ENCODE results near the gene SIMC1. TPM values are rescaled to one million over a fixed set of nuclear protein-coding genes. Genes with fewer than 3 reads are reported as not detected.

The SIMC1 gene
- total RNA-seq, 2 experiments from 2014 or later, result 31.6 to 33.2 TPM

- DNase-seq (no peak), ATAC-seq (ENCODE audit: low read depth) (no peak)
- no peaks in the 10 kb centered on the region for H3K27me3 Mint-ChIP-seq
- H3K9me3 Mint-ChIP-seq, result no peaks in the 10 kb centered on the region
- H3K4me1 Mint-ChIP-seq, result peaks cover 14% of the 10 kb centered on the region
- H3K4me3 Mint-ChIP-seq, result no peak overlapping the region
- H3K36me3 Mint-ChIP-seq, result peaks cover 10% of the 10 kb centered on the region
- H3K27ac Mint-ChIP-seq, result no peak overlapping the region
- POLR2A ChIA-PET, result interaction anchor here (0.8 kb wide), 1 partner anchor 9 kb away, joined by 3 read pairs; no protein-coding TSS in a partner anchor
These were observed 130.5 kb downstream of the SIMC1 start for GRCh38 chr5:176368726-176369125.

- Mint-ChIP-seq H3K36me3 (peaks cover 10% of the 10 kb centered on the region), H3K27ac (no peak overlapping the region), H3K4me1 (peaks cover 14% of the 10 kb centered on the region), H3K4me3 (no peak overlapping the region), H3K27me3 (no peaks in the 10 kb centered on the region), H3K9me3 (no peaks in the 10 kb centered on the region)
- ATAC-seq (ENCODE audit: low read depth) (no peak), DNase-seq (no peak)
- POLR2A ChIA-PET, result interaction anchor here (1.3 kb wide), 1 partner anchor 9 kb away, joined by 5 read pairs; no protein-coding TSS in a partner anchor
These were observed 131.9 kb downstream of the SIMC1 start for GRCh38 chr5:176369934-176370711.

- Mint-ChIP-seq H3K27ac (no peak overlapping the region), H3K4me1 (peaks cover 10% of the 10 kb centered on the region), H3K27me3 (no peaks in the 10 kb centered on the region), H3K36me3 (peaks cover 10% of the 10 kb centered on the region), H3K4me3 (no peak overlapping the region), H3K9me3 (no peaks in the 10 kb centered on the region)
- POLR2A ChIA-PET, result interaction anchor here (1.9 kb wide), 1 partner anchor 10 kb away, joined by 6 read pairs; the partner anchor contains the start of gene KIAA1191
- ATAC-seq (ENCODE audit: low read depth) (no peak), DNase-seq (no peak)
These were observed 133.7 kb downstream of the SIMC1 start for GRCh38 chr5:176371621-176372539.

- ATAC-seq (ENCODE audit: low read depth) (no peak), DNase-seq (no peak)
- Mint-ChIP-seq H3K36me3 (peaks cover 4% of the 10 kb centered on the region), H3K4me3 (no peak overlapping the region), H3K27ac (no peak overlapping the region), H3K4me1 (no peaks in the 10 kb centered on the region), H3K27me3 (no peaks in the 10 kb centered on the region), H3K9me3 (no peaks in the 10 kb centered on the region)
- POLR2A ChIA-PET, result interaction anchor here (0.6 to 1.9 kb wide), 2 partner anchors 11 to 23 kb away, joined by 3 to 6 read pairs; partner anchors contain the start of gene KIAA1191
These were observed 135.0 kb downstream of the SIMC1 start for GRCh38 chr5:176373100-176373818.

- DNase-seq (no peak), ATAC-seq (ENCODE audit: low read depth) (no peak)
- H3K4me1 Mint-ChIP-seq, result no peaks in the 10 kb centered on the region
- POLR2A ChIA-PET, result no interaction called here
- peaks cover 17% of the 10 kb centered on the region for H3K36me3 Mint-ChIP-seq
- H3K4me3 Mint-ChIP-seq, result no peak overlapping the region
- H3K27ac Mint-ChIP-seq, result no peak overlapping the region
- H3K27me3 Mint-ChIP-seq, result no peaks in the 10 kb centered on the region
- no peaks in the 10 kb centered on the region for H3K9me3 Mint-ChIP-seq
These were observed 141.7 kb downstream of the SIMC1 start for GRCh38 chr5:176379881-176380280.

- ATAC-seq (ENCODE audit: low read depth), result no peak
- peaks cover 22% of the 10 kb centered on the region for H3K36me3 Mint-ChIP-seq
- no peak for DNase-seq
- H3K27me3 Mint-ChIP-seq, result no peaks in the 10 kb centered on the region
- H3K27ac Mint-ChIP-seq, result no peak overlapping the region
- H3K4me1 Mint-ChIP-seq, result peaks cover 6% of the 10 kb centered on the region
- H3K9me3 Mint-ChIP-seq, result no peaks in the 10 kb centered on the region
- POLR2A ChIA-PET, result interaction anchor here (1.5 kb wide), 1 partner anchor 21 kb away, joined by 6 read pairs; no protein-coding TSS in a partner anchor
- no peak overlapping the region for H3K4me3 Mint-ChIP-seq
These were observed 143.2 kb downstream of the SIMC1 start for GRCh38 chr5:176381423-176381822.

- H3K27ac Mint-ChIP-seq, result no peak overlapping the region
- H3K36me3 Mint-ChIP-seq, result peaks cover 22% of the 10 kb centered on the region
- DNase-seq (no peak), ATAC-seq (ENCODE audit: low read depth) (no peak)
- H3K4me3 Mint-ChIP-seq, result no peak overlapping the region
- POLR2A ChIA-PET, result interaction anchor here (1.5 kb wide), 1 partner anchor 21 kb away, joined by 6 read pairs; no protein-coding TSS in a partner anchor
- H3K27me3 Mint-ChIP-seq, result no peaks in the 10 kb centered on the region
- no peaks in the 10 kb centered on the region for H3K9me3 Mint-ChIP-seq
- peaks cover 12% of the 10 kb centered on the region for H3K4me1 Mint-ChIP-seq
These were observed 143.8 kb downstream of the SIMC1 start for GRCh38 chr5:176381979-176382378.

GRCh38 chr5:176382721-176383120, 144.5 kb downstream of the SIMC1 start:
- H3K4me3 Mint-ChIP-seq, result no peak overlapping the region
- no peaks in the 10 kb centered on the region for H3K27me3 Mint-ChIP-seq
- ATAC-seq (ENCODE audit: low read depth) (no peak), DNase-seq (no peak)
- H3K4me1 Mint-ChIP-seq, result peaks cover 19% of the 10 kb centered on the region
- POLR2A ChIA-PET, result interaction anchor here (1.5 kb wide), 1 partner anchor 22 kb away, joined by 6 read pairs; no protein-coding TSS in a partner anchor
- no peak overlapping the region for H3K27ac Mint-ChIP-seq
- peaks cover 22% of the 10 kb centered on the region for H3K36me3 Mint-ChIP-seq
- no peaks in the 10 kb centered on the region for H3K9me3 Mint-ChIP-seq

- POLR2A ChIA-PET, result no interaction called here
- Mint-ChIP-seq H3K9me3 (no peaks in the 10 kb centered on the region), H3K27ac (no peak overlapping the region), H3K4me3 (no peak overlapping the region), H3K4me1 (peaks cover 22% of the 10 kb centered on the region), H3K36me3 (peaks cover 25% of the 10 kb centered on the region), H3K27me3 (no peaks in the 10 kb centered on the region)
- DNase-seq (no peak), ATAC-seq (ENCODE audit: low read depth) (no peak)
These were observed 145.2 kb downstream of the SIMC1 start for GRCh38 chr5:176383248-176383905.

- H3K4me3 Mint-ChIP-seq, result no peak overlapping the region
- ATAC-seq (ENCODE audit: low read depth), result no peak
- peaks cover 22% of the 10 kb centered on the region for H3K4me1 Mint-ChIP-seq
- H3K27ac Mint-ChIP-seq, result no peak overlapping the region
- no peaks in the 10 kb centered on the region for H3K9me3 Mint-ChIP-seq
- no peaks in the 10 kb centered on the region for H3K27me3 Mint-ChIP-seq
- peaks cover 25% of the 10 kb centered on the region for H3K36me3 Mint-ChIP-seq
- POLR2A ChIA-PET, result no interaction called here
- DNase-seq, result no peak
These were observed 145.7 kb downstream of the SIMC1 start for GRCh38 chr5:176383961-176384360.

- H3K36me3 Mint-ChIP-seq, result peaks cover 25% of the 10 kb centered on the region
- POLR2A ChIA-PET, result no interaction called here
- H3K4me1 Mint-ChIP-seq, result peaks cover 22% of the 10 kb centered on the region
- H3K4me3 Mint-ChIP-seq, result no peak overlapping the region
- DNase-seq (no peak), ATAC-seq (ENCODE audit: low read depth) (no peak)
- H3K27ac Mint-ChIP-seq, result no peak overlapping the region
- H3K27me3 Mint-ChIP-seq, result no peaks in the 10 kb centered on the region
- no peaks in the 10 kb centered on the region for H3K9me3 Mint-ChIP-seq
These were observed 146.2 kb downstream of the SIMC1 start for GRCh38 chr5:176384366-176384930.

GRCh38 chr5:176384991-176385390, 146.8 kb downstream of the SIMC1 start:
- ATAC-seq (ENCODE audit: low read depth), result no peak
- Mint-ChIP-seq H3K9me3 (no peaks in the 10 kb centered on the region), H3K4me1 (peaks cover 24% of the 10 kb centered on the region), H3K4me3 (no peak overlapping the region), H3K27ac (no peak overlapping the region), H3K36me3 (peaks cover 21% of the 10 kb centered on the region), H3K27me3 (no peaks in the 10 kb centered on the region)
- POLR2A ChIA-PET, result no interaction called here
- DNase-seq, result no peak

All from activated naive CD8-positive, alpha-beta T cell treated with anti-CD3 and anti-CD28 coated beads, Interleukin-2, amount 10 ng/mL, durations not matched to agents 7 days and 5 days (primary cell).